Prostate gland (tissue), 2 donors: Measurements from ENCODE around the gene DAB1. TPM values are rescaled to one million over a fixed set of nuclear protein-coding genes. Genes with fewer than 3 reads are reported as not detected.

Experiments
- DNase-seq: peaks from one replicate; pipeline ENCODE4 v3.0.0-alpha.2; 2019; ENCODE audit warnings: low spot score
- H3K27ac ChIP-seq, 2 donors: fragments of 200-600 bp; sonication (generic); 2 replicates each; pipeline ENCODE4 v1.5.1; 2017 to 2019
- H3K27me3 ChIP-seq: fragments of 200-600 bp; sonication (generic); replicated peaks from 2 replicates; pipeline ENCODE4 v1.5.1; 2019; ENCODE audit not compliant: insufficient read depth
- H3K36me3 ChIP-seq, 2 donors: fragments of 200-600 bp; sonication (generic); 1 replicate in 1 of 2; 2 replicates in 1 of 2; pipeline versions ENCODE4 v1.5.1 to v1.8.1; 2017 to 2019
- H3K4me1 ChIP-seq: fragments of 200-600 bp; sonication (generic); replicated peaks from 2 replicates; pipeline ENCODE4 v1.5.1; 2019
- H3K4me3 ChIP-seq, 2 donors: fragments of 200-600 bp; sonication (generic); 2 replicates each; pipeline ENCODE4 v1.5.1; 2017 to 2019
- H3K9me3 ChIP-seq: fragments of 200-600 bp; sonication (generic); 2 replicates; pipeline ENCODE4 v1.5.1; 2017
- CTCF ChIP-seq, 4 experiments: fragments of 200-600 bp in 2 of 4; fragments of 450-650 bp in 2 of 4; sonication (generic) in 2 of 4; IDR thresholded peaks; 1 replicate in 3 of 4; 2 replicates in 1 of 4; pipeline ENCODE4 v1.5.1; 2016 to 2019; ENCODE audit warnings: antibody characterized with exemption in 4 of 4, mild to moderate bottlenecking in 2 of 4, moderate library complexity in 2 of 4
- POLR2A ChIP-seq: fragments of 450-650 bp; IDR thresholded peaks from one replicate; pipeline ENCODE4 v1.6.1; 2016; ENCODE audit warnings: antibody characterized with exemption, mild to moderate bottlenecking
- POLR2AphosphoS5 ChIP-seq: sonication (generic); formaldehyde crosslinking; IDR thresholded peaks from one replicate; pipeline ENCODE4 v1.6.1; 2017; ENCODE audit warnings: antibody characterized with exemption
- WGBS: methylation state at CpG from one replicate; pipeline ENCODE4 v1.1.5; 2018; 5-methylcytosine and 5-hydroxymethylcytosine counted together
- intact Hi-C: fragments of 100-400 bp; cut with DNase I; formaldehyde crosslinking; loops from one replicate; pipeline ENCODE4 v1.14.2; 2022
- total RNA-seq, 2 donors: library from RNA; depleted of rRNA; stranded (reverse); fragments of >200 nt; gene quantifications; one replicate each; pipeline ENCODE4 v1.1.0, GENCODE V29; 2016

The DAB1 gene
- total RNA-seq, 2 donors from 2014 or later = 0.64 to 3.6 TPM

- WGBS = 48% methylated on average over 2 of the region's 2 CpGs
These were observed 169.8 kb downstream of the DAB1 start for GRCh38 chr1:57254022-57254421.

GRCh38 chr1:57252597-57253294, 171.1 kb downstream of the DAB1 start:
- Histone ChIP-seq H3K4me3 (no peak overlapping the region), H3K4me1 (no peaks in the 10 kb centered on the region), H3K9me3 (no peaks in the 10 kb centered on the region), H3K27ac (no peak overlapping the region), H3K27me3 (no peaks in the 10 kb centered on the region), H3K36me3 (no peaks in the 10 kb centered on the region)
- TF ChIP-seq POLR2AphosphoS5 = no peak
- no peak for TF ChIP-seq POLR2A
- no peak for TF ChIP-seq CTCF (IDR thresholded peaks at IDR 0.05)
- 74% methylated on average over 10 of the region's 10 CpGs for WGBS
- DNase-seq = no peak
- intact Hi-C loops = no loop called here

More at GRCh38 chr1:57254022-57254421, 169.8 kb downstream of the DAB1 start:
- no peak for TF ChIP-seq POLR2A
- TF ChIP-seq POLR2AphosphoS5 = no peak
- TF ChIP-seq CTCF (IDR thresholded peaks at IDR 0.05) = no peak
- Histone ChIP-seq H3K4me3 (no peak overlapping the region), H3K9me3 (no peaks in the 10 kb centered on the region), H3K27me3 (no peaks in the 10 kb centered on the region), H3K27ac (no peak overlapping the region), H3K4me1 (no peaks in the 10 kb centered on the region), H3K36me3 (no peaks in the 10 kb centered on the region)
- DNase-seq = no peak
- intact Hi-C loops = no loop called here

GRCh38 chr1:57250021-57250420, 173.8 kb downstream of the DAB1 start:
- intact Hi-C loops = no loop called here
- 76% methylated on average over 3 of the region's 3 CpGs for WGBS
- no peaks in the 10 kb centered on the region for H3K9me3 ChIP-seq
- no peaks in the 10 kb centered on the region for H3K36me3 ChIP-seq
- no peaks in the 10 kb centered on the region for H3K4me1 ChIP-seq
- DNase-seq = no peak
- TF ChIP-seq CTCF (IDR thresholded peaks at IDR 0.05) (no peak), POLR2AphosphoS5 (no peak), POLR2A (no peak)
- no peaks in the 10 kb centered on the region for H3K27me3 ChIP-seq
- H3K27ac ChIP-seq = no peak overlapping the region
- H3K4me3 ChIP-seq = no peak overlapping the region

- no peaks in the 10 kb centered on the region for H3K4me1 ChIP-seq
- H3K4me3 ChIP-seq = no peak overlapping the region
- 62% methylated on average over 2 of the region's 2 CpGs for WGBS
- intact Hi-C loops = no loop called here
- no peak overlapping the region for H3K27ac ChIP-seq
- no peaks in the 10 kb centered on the region for H3K36me3 ChIP-seq
- no peak for DNase-seq
- H3K9me3 ChIP-seq = no peaks in the 10 kb centered on the region
- no peak for TF ChIP-seq POLR2A
- TF ChIP-seq POLR2AphosphoS5 = no peak
- TF ChIP-seq CTCF (IDR thresholded peaks at IDR 0.05) = no peak
- no peaks in the 10 kb centered on the region for H3K27me3 ChIP-seq
These were observed 174.3 kb downstream of the DAB1 start for GRCh38 chr1:57249511-57249910.

- intact Hi-C loops = no loop called here
- 27% methylated on average over 3 of the region's 3 CpGs for WGBS
- Histone ChIP-seq H3K27me3 (no peaks in the 10 kb centered on the region), H3K4me3 (no peak overlapping the region), H3K27ac (no peak overlapping the region), H3K36me3 (no peaks in the 10 kb centered on the region), H3K9me3 (no peaks in the 10 kb centered on the region), H3K4me1 (no peaks in the 10 kb centered on the region)
- DNase-seq = no peak
- no peak for TF ChIP-seq CTCF (IDR thresholded peaks at IDR 0.05)
- TF ChIP-seq POLR2A = no peak
- no peak for TF ChIP-seq POLR2AphosphoS5
These were observed 175.0 kb downstream of the DAB1 start for GRCh38 chr1:57248830-57249229.
